ENCODE data around the gene PNMA8C.

Gene PNMA8C

GRCh38 chr19:46428239-46429135 is at the start of gene PNMA8C:
PNMA8C (minus strand) TSS chr19:46428936; CDS start chr19:46428359, 577 bp downstream.
- no peak for DNase-seq

- DNase-seq, result no peak
These were observed 47.2 kb upstream of the PNMA8C start for GRCh38 chr19:46475986-46476385.

DNA sequence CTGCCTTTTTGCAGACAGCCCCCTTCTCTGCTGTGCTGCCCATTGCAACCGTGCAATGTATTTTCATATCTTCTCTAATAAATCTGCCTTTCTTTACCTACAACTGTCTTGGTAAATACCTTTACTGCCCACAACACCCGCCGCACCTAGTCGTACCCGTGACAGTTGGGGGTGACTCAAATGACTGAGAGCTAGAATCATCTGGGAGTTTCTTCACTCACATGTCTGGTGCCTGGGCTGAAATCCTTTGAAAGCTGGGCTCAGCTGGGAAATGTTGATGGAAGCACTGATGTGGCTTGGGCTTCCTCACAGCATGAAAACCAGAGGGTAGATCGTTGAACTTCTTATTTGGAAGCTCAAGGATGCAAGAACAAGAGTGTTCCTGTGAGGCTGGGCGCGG is 45.5 kb upstream of the PNMA8C start:
- DNase-seq, result no peak

DNA sequence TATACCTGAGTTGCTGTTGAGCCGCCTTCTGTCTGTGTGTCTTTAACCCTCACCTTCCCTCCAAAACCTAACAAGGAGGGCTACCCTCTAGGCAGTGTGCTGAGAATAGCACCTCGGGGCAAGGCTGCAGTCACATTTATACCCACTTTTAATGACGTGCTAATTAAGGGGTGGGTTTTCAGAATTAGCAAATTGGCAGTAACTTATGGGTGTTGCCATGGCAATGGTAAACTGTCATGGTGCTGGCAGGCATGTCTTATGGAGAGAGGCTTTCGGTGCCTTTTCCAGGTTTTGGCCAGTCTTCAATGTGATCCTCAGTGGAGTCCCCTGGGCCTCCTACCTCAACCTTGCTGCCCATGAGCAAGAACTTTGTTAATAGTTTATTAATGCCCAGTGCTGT is 43.9 kb upstream of the PNMA8C start:
- DNase-seq, result no peak

DNA sequence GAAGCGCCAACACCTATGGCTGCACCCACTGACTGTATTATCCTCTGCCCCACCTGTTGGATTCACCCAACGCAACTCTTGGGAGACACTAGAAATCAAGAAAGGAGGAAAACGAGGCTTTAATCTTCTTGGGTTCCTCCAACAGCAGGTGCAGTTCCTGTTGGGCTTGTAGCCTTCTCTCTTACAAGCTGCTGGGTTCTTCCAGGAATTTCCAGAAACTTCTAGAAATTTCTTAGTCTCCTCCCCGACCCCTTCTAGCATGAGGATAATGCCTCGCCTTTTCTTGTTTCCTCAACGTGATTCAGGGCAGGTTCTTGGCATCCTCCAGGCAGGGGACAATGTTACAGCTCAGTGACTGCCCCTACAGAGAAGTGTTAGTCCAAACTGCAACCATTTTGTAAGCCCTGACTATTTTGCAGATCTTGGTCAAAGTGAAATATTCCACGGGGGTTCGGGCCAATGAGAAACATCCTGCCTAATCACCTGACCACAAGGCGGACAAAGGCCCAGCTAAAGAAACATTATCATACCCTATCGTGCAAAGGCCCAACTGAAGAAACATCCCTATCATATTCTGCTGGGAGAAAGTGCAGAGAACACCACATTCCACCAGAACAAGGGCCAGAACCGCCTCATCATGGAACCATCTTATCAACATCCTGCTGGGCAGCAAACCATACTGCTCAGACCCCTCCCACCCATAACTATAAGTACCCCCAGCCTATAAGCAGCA is 43.2 kb upstream of the PNMA8C start:
- DNase-seq, result no peak

- no peak for DNase-seq
These were observed 42.5 kb upstream of the PNMA8C start, which contains the start of gene PNMA8A for GRCh38 chr19:46471116-46471733. PNMA8A (minus strand) TSS chr19:46471563; CDS start chr19:46471035, 528 bp downstream.

GRCh38 chr19:46470376-46470775 is 41.6 kb upstream of the PNMA8C start:
- DNase-seq, result no peak

GRCh38 chr19:46469541-46470185 is 40.9 kb upstream of the PNMA8C start:
- DNase-seq, result no peak

DNA sequence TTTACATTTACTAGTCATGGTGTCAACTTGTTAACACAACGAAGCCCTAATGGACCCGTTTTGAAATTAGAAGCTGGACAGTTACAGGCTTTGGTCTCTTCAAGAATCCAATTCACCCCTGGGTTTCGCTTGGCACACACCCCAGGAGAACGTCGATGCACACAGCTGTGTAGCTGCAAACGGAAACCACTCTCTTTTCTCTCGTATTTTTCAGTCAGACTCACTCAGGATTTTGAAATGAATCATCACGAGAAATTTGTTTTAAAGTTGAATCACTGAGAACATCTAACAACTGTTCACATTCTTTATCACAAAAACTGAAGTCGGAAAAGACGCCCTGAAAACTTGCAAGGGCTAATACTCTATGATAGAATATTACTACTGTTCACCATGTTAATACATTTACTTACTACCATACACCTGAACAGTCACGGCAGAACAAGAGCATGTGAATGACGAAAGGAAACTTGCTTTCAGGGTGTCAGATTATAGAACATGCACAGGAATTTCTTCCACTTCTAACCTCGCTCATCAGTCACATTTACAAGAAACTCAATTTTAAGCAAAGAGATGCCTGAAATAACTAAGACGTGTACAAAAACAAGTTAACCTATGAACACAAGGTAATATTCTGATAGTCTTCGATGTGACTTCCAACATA is 37.9 kb upstream of the PNMA8C start:
- no peak for DNase-seq

DNA sequence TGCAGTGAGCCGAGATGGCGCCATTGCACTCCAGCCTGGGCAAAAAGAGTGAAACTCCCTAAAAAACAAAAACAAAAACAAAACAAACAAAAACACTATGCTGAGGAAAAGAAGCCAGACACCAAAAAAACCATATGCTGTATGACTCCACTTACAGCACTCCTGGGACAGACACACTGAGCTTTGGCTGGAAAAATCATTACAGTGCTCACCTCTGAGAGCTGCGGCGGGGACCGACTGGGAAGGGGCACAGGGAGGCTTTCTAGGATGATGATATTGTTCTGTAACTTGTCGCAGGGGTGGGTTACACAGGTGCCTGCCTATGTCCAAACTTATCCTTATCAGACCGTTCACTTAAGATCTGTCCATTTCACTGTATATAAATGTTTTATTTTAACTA is 34.8 kb upstream of the PNMA8C start:
- DNase-seq, result no peak

DNA sequence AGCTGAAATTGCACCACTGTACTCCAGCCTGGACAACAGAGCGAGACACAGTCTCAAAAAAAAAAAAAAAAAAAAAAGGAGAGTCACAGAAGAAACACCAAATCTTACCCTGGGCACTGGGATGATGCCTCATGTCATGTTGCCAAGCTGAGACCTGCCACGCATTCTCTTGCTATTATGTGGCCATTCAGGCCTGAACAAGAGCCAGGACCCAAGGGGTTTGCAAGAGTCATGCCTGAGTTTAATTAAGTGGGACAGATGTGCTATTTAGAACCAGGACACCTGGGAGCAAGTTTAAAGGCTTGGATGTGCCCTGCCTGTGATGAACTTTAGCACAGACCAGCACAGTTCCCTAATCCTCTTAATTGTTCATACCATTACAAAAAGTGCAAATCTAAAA is 32.8 kb upstream of the PNMA8C start:
- DNase-seq, result no peak

GRCh38 chr19:46460981-46461380 is 32.2 kb upstream of the PNMA8C start:
- DNase-seq, result no peak

DNA sequence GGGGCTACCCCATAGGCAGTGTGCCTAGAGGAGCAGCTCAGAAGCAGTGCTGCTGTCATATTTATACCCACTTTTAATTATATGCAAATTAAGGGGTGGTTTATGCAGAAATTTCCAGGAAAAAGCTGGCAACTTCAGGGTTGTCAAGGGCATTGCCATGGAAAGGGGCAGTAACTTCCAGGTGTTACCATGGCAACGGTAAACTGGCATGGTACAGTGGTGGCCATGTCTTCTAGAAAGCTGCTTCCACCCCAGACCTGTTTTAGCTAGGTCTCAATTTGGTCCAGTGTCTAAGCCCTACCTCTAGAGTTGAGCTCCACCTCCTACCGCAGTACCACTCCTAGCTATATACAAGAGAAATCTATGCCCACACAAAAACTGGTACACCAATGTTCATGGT is 31.3 kb upstream of the PNMA8C start:
- no peak for DNase-seq

GRCh38 chr19:46456930-46457329 is 28.2 kb upstream of the PNMA8C start:
- no peak for DNase-seq

DNA sequence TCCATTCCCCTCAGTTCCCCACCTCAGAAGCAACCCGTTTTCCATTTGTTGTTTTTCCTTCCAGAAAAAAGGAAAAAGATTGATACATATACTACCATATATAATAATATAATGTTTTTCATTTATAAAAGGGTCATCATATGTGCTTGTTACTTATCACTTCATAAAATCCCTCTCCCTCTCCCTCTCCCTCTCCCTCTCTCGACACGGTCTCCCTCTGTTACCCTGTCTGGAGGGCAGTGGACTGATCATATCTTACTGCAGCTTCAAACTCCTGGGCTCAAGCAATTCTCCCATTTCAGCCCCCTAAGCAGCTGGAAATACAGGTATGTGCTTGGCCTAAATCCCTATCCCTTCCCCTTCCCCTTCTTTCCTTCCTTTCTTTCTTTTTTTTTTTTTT is 25.5 kb upstream of the PNMA8C start:
- no peak for DNase-seq

GRCh38 chr19:46453661-46454060 is 24.9 kb upstream of the PNMA8C start:
- DNase-seq, result no peak

- no peak for DNase-seq
These were observed 23.4 kb upstream of the PNMA8C start for GRCh38 chr19:46452186-46452585.

- no peak for DNase-seq
These were observed 22.6 kb upstream of the PNMA8C start for GRCh38 chr19:46451352-46451751.

- DNase-seq, result no peak
These were observed 22.0 kb upstream of the PNMA8C start for GRCh38 chr19:46450737-46451136.

GRCh38 chr19:46449228-46449627 is 20.5 kb upstream of the PNMA8C start:
- no peak for DNase-seq

DNA sequence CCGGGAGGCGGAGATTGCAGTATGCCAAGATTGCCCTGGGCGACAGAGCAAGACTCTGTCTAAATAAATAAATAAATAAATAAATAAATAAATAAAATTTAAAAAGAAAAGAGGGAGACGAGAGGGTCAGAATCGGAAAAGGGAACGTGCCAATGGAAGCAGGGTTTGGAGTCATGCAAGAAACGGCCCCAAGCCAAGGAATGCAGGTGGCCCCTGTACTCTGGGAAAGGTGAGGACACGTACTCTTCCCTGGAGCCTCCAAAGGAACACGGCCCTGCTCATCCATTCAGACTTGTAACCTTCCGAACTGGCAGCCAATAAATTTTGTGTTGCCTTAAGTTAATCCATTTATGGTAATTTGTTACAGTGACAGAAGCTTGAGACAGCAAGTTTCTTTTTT is 19.9 kb upstream of the PNMA8C start:
- DNase-seq, result no peak

DNA sequence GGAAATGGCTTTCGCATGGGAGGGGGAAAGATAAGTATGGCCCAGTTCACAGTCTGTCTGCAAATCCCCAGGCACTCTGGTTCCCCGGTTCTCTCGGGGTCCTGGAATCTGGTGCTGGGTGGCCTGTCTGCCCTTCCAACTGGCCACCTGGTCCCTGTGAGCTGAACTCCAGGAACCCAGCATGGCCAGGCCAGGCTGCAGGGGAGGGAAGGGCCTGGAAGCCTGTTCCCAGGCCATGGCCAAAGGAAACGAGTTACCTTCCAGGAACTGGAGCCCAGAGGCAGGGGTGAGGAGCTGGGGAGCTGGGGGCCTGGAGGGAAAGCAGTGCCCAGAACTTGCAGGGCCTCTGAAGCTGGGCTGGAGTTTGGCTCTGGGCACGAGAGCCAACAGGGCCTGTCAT is 19.1 kb upstream of the PNMA8C start:
- no peak for DNase-seq

- no peak for DNase-seq
These were observed 18.3 kb upstream of the PNMA8C start for GRCh38 chr19:46447006-46447405.
